HG03521 (cell line): Measurements from ENCODE around the gene CHCHD10.

Experiments
- ATAC-seq: cut with Tn5 transposase; IDR thresholded peaks from one replicate; pipeline ENCODE4 v1.9.1; 2021; ENCODE audit warnings: mild to moderate bottlenecking, moderate library complexity; ENCODE audit not compliant: unreplicated experiment

Gene CHCHD10

GRCh38 chr22:23773483-23774113 lies 5.8 kb upstream of the CHCHD10 start:
- no peak for ATAC-seq

GRCh38 chr22:23772649-23773473 lies 5.1 kb upstream of the CHCHD10 start, which contains the start of gene MMP11:
Gene MMP11 (plus strand): TSS chr22:23772849. CDS start chr22:23772871, 22 bp downstream.
- no peak for ATAC-seq

- no peak for ATAC-seq
Observed at GRCh38 chr22:23772315-23772648, 4.5 kb upstream of the CHCHD10 start.

GRCh38 chr22:23769321-23769965 lies 1.7 kb upstream of the CHCHD10 start:
- ATAC-seq, result no peak

- no peak for ATAC-seq
Observed at GRCh38 chr22:23767303-23767672, 484 bp downstream of the CHCHD10 start.

- ATAC-seq, result no peak
Observed at GRCh38 chr22:23764899-23765881, 2.6 kb downstream of the CHCHD10 start.

- ATAC-seq, result no peak
Observed at GRCh38 chr22:23763954-23764353, 3.8 kb downstream of the CHCHD10 start.

- no peak for ATAC-seq
Observed at GRCh38 chr22:23763579-23763945, 4.2 kb downstream of the CHCHD10 start.

GRCh38 chr22:23762842-23763578 lies 4.8 kb downstream of the CHCHD10 start, which contains the start of gene C22orf15:
Gene C22orf15 (plus strand): TSS chr22:23762990. CDS start chr22:23763307, 317 bp downstream.
- no peak for ATAC-seq

- no peak for ATAC-seq
Observed at GRCh38 chr22:23760056-23760455, 7.7 kb downstream of the CHCHD10 start.

- no peak for ATAC-seq
Observed at GRCh38 chr22:23759566-23759965, 8.2 kb downstream of the CHCHD10 start.

GRCh38 chr22:23756891-23757290 lies 10.9 kb downstream of the CHCHD10 start:
- no peak for ATAC-seq

- ATAC-seq, result no peak
Observed at GRCh38 chr22:23755711-23756110, 12.1 kb downstream of the CHCHD10 start.

GRCh38 chr22:23754980-23755636 lies 12.7 kb downstream of the CHCHD10 start:
- ATAC-seq, result no peak

- no peak for ATAC-seq
Observed at GRCh38 chr22:23754220-23754919, 13.4 kb downstream of the CHCHD10 start, which contains the start of gene VPREB3. Gene VPREB3 (minus strand): TSS chr22:23754425. CDS start chr22:23754363, 62 bp downstream.

- no peak for ATAC-seq
Observed at GRCh38 chr22:23753385-23753784, 14.4 kb downstream of the CHCHD10 start.

GRCh38 chr22:23752750-23753149 lies 15.0 kb downstream of the CHCHD10 start:
- ATAC-seq, result no peak

GRCh38 chr22:23752090-23752691 lies 15.6 kb downstream of the CHCHD10 start:
- ATAC-seq, result no peak
